NCI-H1048 (cell line): ENCODE data around the gene KLHDC10.
"Not testable (repeated sequence)": the region's sequence is repeated elsewhere in the genome, so short reads cannot be mapped to it uniquely, and the experiment has no call there.

Source experiments
- DNase-seq: peaks from one replicate; lab custom pipeline; 2025; lab: John Stamatoyannopoulos, UW

KLHDC10 gene

GRCh38 chr7:130118294-130118693 lies 48.0 kb downstream of the KLHDC10 start:
- DNase-seq: no peak

- DNase-seq: no peak
These were observed 48.5 kb downstream of the KLHDC10 start for GRCh38 chr7:130118801-130119200.

DNA sequence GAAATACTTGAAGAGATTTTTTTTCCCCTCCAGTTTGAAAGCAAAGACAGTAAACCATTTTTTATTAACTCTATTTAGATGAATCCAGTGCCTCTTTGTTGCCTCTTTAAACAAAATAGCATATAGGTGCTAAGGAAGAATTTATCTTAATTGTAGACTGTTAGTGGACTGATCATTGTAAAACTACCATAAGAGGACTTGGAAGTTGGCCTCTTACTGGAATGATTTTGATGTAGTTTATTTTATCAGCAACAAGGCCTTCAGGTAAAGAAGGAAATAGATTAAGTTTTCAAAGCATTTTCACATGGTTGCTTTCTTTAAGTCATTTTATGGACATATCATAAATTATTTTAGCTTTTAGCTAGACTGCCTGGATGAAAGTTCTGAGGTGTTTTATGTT lies 53.2 kb downstream of the KLHDC10 start:
- DNase-seq: no peak

DNA sequence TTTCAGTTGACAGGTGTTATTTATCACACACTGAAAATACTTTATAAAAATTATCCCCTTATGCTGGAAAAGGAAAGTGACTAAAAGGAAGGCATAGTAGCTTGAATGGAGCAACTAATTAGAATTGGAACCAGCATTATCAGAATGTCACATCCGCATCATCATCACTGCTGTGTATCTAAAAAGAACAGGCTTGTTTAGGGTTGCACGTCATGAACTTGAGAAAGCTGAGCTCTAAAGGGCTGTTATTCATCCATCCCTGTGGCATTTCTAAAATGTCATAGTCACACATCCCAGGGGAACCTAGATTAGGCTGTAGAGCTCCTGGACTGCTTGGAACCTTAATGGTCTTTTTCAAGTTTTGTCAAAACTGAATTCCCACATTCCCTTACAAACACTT lies 54.4 kb downstream of the KLHDC10 start:
- no peak for DNase-seq

DNA sequence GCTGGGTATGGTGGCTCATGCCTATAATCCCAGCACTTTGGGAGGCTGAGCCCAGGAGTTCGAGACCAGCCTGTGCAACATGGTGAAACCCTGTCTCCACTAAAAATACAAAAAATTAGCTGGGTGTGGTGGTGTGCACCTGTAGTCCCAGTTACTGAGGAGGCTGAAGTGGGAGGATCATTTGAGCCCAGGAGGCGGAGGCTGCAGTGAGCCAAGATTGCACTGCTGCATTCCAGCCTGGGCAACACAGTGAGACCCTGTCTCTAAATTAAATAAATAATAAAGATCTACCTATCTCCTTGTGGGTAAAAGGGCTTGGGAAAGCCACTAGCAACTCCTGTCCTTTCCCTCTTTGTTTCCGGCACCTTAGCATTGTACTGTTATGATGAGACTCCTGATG lies 56.5 kb downstream of the KLHDC10 start:
- DNase-seq: not testable (repeated sequence)

DNA sequence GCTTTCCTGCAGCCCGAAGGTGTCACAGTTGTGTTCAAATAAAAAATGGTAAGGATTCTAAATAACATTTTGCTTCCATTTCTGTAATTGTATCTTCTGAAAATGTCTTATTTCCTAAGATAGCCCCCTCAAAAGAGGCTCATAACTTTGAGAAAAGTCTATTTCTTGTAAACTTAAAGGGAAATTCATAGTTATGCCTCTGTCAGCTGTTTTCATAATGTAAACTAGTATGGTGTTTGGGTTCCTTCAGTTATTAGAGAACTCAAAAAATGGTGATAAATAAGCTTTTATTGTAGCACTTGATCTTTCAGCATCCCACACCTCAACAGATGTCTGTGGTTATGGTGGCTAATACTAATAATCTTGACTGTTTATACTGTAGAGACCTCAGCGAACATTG lies 57.1 kb downstream of the KLHDC10 start:
- DNase-seq: no peak

- no peak for DNase-seq
These were observed 57.5 kb downstream of the KLHDC10 start for GRCh38 chr7:130127821-130128317.

GRCh38 chr7:130129011-130129411 lies 58.7 kb downstream of the KLHDC10 start:
- DNase-seq: no peak

- no peak for DNase-seq
These were observed 61.0 kb downstream of the KLHDC10 start for GRCh38 chr7:130131191-130131834.

- no peak for DNase-seq
These were observed 61.9 kb downstream of the KLHDC10 start for GRCh38 chr7:130131964-130132875.

DNA sequence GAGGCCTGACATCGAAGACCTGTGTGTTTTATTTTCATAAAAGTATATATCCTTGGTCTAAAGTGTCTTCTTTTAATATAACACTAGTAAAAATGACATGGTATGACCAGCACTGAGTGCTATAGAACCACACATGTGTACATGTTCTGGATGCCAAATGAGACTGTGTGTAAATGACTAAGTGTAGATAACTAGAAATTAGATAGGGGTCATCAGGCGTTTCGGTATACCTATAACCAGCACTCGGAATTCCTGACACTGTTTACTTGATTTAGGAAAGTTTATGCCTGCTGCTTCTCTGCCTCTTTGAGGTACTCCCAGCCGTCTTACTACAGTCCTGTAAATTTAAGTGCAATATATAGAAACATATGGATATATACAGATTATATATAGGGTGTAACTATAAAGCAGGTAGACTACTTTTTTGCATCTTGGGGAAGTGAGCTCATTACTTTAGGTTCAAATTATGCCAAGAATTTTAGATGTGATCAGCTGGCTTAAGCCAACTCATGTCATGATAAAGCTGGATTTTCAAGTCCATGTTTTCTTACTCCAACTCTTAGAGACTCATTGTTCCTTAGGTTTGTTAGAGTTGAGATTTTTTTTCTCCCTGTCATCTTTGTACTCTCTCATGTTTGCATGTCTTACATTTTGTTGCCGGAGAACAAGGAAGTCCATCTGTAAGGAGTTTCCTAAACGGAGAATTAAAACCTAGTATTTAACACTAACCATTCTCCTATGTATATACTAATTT lies 62.9 kb downstream of the KLHDC10 start:
- DNase-seq: no peak

GRCh38 chr7:130134106-130134636 lies 63.8 kb downstream of the KLHDC10 start:
- no peak for DNase-seq

DNA sequence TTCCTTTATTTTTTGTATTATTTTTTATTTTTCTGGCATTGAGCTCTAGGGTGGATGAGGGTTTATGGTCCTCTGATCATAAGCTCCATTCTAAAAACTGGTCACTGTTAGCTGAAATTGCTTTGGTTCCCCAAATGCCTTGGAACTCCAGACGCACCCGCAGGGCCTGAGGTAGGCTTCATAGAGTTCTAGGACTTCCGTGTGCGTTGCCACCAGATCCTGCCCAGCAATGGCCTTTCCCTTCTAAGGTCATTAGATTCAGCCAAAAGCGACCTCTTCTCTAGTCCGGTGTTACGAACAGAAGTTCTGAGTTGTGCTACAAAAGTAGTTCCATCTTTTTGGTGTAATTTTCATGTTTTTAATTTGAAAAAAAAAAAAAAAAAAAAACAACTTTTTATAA lies 64.4 kb downstream of the KLHDC10 start:
- no peak for DNase-seq

DNA sequence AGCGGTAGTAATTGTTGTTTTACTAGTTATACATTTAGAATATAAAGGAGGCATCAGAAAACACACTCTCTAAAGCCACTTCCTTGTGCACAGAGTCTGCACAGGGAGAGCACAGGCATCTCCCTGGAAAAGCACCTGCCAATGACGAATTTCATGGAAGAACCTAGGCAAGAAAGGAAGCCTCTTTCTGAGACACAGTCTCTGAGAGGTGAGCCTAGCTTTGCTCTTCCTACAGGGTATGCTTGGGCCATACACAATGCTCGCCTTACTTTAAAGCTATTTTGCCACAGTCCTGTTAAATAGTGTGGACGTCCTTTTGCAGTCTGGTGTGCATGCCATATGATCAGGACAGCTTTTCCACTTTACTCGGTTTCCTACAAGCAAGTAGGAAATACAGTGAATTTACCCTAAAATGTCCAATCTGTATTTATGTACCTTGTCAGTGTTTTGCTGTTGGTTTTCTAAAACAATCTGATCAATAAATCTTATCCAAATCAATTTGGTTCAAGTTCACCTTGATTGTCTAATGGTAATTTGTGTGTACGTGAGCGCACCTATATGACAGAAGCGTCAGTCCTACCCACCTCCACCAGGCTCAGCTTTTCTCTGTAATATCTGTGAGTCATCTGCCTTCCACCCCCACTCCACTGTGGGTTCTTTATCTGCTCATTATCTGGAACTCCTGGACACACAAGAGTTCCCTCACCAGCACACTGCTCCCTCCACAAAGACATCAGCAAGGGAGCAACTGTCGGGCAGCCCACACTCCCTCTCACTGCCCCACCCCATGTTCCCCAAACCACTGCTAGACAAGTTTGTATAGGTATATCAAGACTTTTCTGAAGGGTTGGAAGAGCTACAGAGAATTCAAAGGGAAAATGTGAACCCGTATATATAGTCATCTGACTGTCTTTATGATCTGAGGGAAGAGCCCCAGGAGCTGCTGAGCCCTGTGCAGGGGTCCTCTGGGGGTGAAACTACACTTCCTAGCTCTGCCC lies 65.2 kb downstream of the KLHDC10 start:
- no peak for DNase-seq

GRCh38 chr7:130136579-130137167 lies 66.3 kb downstream of the KLHDC10 start:
- no peak for DNase-seq

- no peak for DNase-seq
These were observed 66.9 kb downstream of the KLHDC10 start for GRCh38 chr7:130137207-130137606.

DNA sequence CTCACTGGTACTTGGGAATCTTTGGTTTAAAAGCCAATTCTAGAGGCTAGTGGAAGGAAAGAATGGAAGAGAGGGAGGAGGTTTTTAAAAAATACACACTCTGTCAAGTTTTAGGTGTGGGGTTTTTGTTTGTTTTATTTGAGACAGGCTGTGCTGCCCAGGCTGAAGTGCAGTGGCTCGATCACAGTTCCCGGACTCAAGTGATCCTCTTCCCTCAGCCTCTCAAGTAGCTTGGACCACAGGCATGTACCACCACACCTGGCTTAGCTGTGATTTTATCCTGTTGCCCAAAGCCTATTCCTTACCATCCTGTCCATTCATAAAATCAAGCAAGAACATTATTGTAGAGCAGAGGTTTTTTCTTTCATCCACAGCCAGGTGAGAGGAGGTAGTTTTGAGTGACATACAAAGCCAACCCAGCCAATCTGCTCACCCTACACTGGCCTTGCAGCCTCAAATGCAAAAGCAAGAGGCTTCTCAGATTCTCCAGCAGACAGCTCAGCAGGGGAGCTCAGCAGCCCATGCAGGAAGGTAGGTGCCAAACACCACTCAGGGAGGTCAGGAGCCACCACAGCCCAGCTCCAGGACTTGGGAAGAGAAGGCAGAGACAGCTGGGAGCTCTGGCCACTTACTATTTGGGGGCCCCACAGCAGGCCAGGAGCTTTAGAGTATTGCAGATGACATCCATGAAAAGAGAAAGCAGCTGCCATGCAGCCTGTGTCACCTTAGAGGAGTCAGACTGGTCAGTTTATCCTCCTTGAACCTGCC lies 69.0 kb downstream of the KLHDC10 start:
- no peak for DNase-seq

DNA sequence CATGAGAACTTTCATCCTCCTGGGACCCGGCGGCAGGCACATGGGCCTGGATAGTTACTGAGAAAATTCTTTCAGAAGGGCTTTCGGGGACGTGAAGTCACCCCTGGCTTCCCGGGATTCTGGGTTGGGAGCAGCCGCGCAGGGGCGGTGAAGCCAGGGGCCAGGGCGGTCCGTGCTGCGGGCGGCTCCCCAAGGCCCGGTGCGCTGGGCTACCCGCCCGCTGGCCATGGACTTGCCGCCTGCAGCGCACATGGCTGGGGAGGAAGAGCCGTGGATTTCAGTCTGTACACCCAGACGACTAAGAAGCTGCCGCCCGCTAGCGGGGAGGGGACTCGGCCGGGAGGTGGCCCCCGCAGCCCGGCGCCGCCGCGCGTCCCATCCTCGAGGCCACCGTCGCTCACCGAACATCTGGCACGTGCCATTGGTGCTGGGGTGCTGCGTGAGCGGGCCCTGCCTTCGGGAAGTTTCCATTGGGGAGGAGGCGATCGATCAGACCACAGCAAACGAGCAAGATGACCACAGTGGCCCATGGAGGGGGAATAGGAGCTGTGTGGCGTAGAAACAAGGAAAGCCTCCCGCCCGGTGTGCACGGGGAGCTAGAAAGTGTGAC lies 70.3 kb downstream of the KLHDC10 start:
- DNase-seq: no peak

- DNase-seq: no peak
These were observed 71.0 kb downstream of the KLHDC10 start for GRCh38 chr7:130141161-130141883.
